ENCODE data around the gene SLC38A8.

DNA sequence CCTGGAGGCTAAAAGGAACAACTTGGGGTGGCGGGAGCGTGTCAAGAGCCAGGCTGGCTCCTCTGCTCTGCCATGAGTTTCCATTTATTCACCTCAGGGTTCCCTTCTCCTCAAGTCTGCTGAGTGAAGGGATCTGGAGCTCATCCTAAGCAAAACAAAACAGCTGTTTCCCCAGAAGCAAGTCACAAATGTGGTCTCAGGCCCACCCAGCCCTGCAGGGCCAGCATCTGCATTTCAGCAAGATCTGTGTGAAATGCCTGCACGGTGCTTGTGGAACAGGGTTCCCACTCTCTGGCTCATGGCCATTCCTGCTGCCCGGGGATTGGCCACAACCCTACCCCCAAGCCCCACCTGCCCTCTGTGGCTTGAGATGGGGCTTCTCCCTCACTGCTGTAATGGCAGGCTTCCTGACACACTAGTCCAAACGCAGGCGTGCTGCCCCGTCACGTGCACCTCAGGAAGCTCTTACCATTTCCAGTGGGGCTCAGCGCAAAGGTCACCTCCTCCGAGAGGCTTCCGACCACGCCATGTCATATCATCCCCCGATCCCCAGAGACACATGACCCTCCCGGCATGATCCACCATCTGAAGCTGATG lies 2.3 kb downstream of the SLC38A8 start:
- no peak for TF ChIP-seq TARDBP (IDR thresholded peaks at IDR 0.05)
- no peak for TF ChIP-seq FOXA1 (IDR thresholded peaks at IDR 0.05)
- no peak for TF ChIP-seq BHLHE40 (IDR thresholded peaks at IDR 0.05; ENCODE audit: borderline replicate concordance)
- TF ChIP-seq ZNF384 (IDR thresholded peaks at IDR 0.05), result no peak
- no peak for TF ChIP-seq FOXM1 (IDR thresholded peaks at IDR 0.05; ENCODE audit: borderline replicate concordance)
- TF ChIP-seq FOXK2 (IDR thresholded peaks at IDR 0.05), result no peak
- no peak for TF ChIP-seq ARNT (IDR thresholded peaks at IDR 0.05)
- TF ChIP-seq ELF4 (IDR thresholded peaks at IDR 0.05), result no peak
- no peak for TF ChIP-seq CTBP1 (IDR thresholded peaks at IDR 0.05; ENCODE audit: borderline replicate concordance)
- no peak for TF ChIP-seq L3MBTL2 (conservative IDR thresholded peaks at IDR 0.05)
